Renal cortical epithelial cell (primary cell): Measurements from ENCODE around the gene VAV1. TPM values are rescaled to one million over a fixed set of nuclear protein-coding genes. Genes with fewer than 3 reads are reported as not detected.

Experiments
- DNase-seq: peaks from one replicate; pipeline ENCODE4 v3.0.0-alpha.2; 2011; ENCODE audit warnings: low read depth
- total RNA-seq: library from RNA; depleted of rRNA; stranded (reverse); fragments of >200 nt; gene quantifications from 2 replicates; pipeline ENCODE4 v1.2.3, GENCODE V29; 2014

Gene VAV1
- total RNA-seq, 1 donor from 2014 or later = 0.05 TPM

DNA sequence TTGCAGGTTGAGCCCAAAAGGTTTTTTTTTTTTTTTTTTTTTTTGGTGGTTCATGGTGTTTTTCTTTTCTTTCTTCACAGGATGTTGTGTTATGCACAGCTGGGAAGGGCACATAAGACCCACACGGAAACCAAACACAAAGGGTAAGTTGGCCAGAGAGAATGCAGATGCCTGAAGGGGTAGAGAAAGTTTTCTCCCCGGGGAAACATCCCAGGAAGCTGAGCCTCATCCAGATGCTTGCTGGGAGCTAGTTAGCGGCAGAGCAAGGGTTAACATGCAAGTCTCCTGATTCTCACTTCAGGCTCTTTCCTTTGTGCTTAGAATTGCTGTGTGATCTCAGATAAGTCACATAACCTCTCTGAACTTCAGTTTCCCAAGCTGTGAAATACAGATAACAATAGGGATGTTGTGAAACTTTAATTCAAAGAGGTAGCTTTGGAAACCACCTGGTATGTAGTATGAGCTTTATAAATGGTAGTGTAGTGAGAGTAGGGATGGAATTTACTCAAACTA is 117.9 kb downstream of the VAV1 start:
- DNase-seq = no peak

DNA sequence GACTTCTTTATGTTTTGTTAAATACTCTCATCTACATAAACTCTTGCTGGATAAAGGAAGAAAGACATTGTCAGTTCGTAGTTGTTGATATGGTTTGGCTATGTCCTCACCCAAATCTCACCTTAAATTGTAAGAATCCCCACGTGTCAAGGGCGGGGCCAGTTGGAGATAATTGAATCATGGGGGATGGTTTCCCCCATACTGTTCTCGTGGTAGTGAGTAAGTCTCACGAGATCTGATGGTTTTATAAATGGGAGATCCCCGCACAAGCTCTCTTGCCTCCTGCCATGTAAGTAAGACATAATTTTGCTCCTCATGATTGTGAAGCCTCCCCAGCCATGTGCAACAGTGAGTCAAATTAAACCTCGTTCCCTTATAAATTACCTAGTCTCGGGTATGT is 118.4 kb downstream of the VAV1 start:
- DNase-seq = no peak

DNA sequence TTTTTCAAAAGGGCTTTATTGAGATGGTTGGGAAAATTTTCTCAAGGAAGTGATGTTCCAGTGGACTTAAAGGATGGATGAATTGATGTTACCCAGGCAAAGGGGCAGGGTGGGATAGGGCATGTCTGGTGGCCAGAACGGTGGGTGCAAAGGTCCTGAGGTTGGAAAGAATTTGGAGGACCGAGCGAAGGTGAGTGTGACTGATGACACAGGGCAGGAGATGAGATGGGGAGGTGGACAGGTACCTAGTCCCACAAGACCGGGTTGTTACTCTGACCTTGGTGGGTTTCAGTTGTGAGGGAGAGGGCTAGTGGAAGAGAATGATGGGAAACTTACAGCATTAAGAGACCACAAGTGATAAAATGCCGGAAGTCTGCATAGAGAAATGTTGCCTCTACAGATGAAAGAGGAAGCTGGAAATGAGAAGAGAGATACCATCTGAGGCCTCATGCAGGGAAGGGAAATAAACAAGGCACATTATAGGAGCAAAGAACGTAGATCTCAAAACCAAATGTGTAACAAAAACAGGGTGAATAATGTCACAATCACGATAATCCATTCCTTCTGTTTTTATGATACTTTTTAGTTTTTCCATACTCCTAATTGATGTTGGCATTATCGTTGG is 119.4 kb downstream of the VAV1 start:
- DNase-seq = no peak

DNA sequence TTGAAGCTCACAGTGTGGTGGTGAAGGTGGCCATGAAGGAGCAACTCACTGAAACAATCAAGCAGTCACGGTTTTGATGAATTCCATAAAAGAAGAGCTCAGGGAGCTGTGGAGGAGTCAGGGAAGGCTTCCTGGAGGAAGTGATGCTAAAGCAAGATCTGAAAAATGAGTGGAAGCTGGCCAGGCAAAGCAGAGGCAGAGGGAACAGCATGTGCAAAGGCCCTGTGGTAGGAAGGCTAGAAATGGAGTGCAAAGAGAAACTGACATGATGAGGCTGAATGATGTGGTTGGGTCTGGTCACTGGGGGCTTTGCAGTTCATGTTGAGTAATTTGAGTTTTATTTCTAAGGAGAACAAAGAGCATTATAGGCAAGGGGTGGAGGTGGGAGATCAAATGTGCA is 121.8 kb downstream of the VAV1 start:
- no peak for DNase-seq

DNA sequence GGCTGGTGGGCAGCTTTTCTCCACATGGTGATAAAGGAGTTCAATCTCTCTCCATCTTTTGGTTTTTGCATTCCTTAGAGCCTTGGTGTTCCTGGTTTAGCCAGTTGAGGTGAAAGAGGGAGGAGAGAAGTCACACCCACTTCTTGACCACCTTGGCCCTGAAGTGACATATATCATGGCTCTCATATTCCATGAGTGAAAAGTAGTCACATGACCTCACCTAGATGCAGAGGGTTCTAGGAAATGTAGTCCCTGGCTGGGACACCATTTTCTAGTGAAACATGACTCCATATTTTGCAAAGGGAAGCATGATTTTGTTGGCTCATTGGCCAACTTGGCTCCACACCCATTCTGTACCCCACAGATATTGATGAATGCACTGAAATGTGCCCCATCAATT is 130.9 kb downstream of the VAV1 start:
- DNase-seq = no peak

DNA sequence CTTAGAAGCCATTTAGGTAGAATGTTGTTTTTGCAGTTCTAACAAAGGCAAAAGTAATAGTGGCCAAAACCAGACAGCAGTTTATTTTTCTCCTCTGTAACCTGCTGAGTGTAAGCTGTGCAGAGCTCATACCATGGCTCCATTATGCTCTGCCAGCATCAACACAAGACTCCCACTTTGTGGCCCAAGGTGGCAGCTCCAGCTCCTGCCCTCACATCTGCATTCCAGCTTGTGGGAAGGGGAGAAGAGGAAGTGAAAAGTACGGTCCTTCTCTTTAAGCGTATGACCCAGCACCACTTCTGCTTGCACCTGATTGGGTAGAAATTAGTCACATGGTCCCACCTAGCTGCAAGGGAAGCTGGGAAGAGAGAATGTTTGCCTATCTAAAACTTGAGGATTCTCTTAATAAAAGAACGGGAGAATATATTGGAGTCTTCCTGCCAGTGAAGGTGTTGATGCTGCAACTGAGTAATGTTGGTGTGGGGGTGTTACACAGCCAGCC is 134.1 kb downstream of the VAV1 start:
- no peak for DNase-seq

Other genes starting within 250 kb of the VAV1 start
- gene TNFSF9, start 241.7 kb upstream of the VAV1 start, total RNA-seq = 7.4 and 30.9 TPM in 2 replicates
- gene CD70, start 181.6 kb upstream of the VAV1 start, total RNA-seq = 26.0 and 112 TPM in 2 replicates
- 3.1 TPM in 1 of 2 replicates, not detected in the other for gene TNFSF14, start 102.5 kb upstream of the VAV1 start, total RNA-seq
- gene C3, start 52.1 kb upstream of the VAV1 start, total RNA-seq = 157 and 2,273 TPM in 2 replicates
- gene GPR108, start 35.1 kb upstream of the VAV1 start, total RNA-seq = 102 and 109 TPM in 2 replicates
- 42.8 and 51.1 TPM in 2 replicates for gene TRIP10, start 33.0 kb upstream of the VAV1 start, total RNA-seq
- gene SH2D3A, start 5.3 kb upstream of the VAV1 start, total RNA-seq = 5.1 and 34.6 TPM in 2 replicates
- gene ADGRE1, start 114.9 kb downstream of the VAV1 start, total RNA-seq = not detected in 2 replicates
- not detected in 2 replicates for gene MBD3L2B, start 248.7 kb downstream of the VAV1 start, total RNA-seq